ENCODE measurements around the gene KRTAP2-4.

- TF ChIP-seq EZH2 (IDR thresholded peaks at IDR 0.05) = no peak
- TF ChIP-seq POLR2AphosphoS5 (IDR thresholded peaks at IDR 0.05; ENCODE audit: borderline replicate concordance, low read depth, low read length) = no peak
Measured at GRCh38 chr17:41020336-41020735, 45.3 kb downstream of the KRTAP2-4 start.
